ENCODE data around the gene RASAL3. TPM values are rescaled to one million over a fixed set of nuclear protein-coding genes. Genes with fewer than 3 reads are reported as not detected.
"Not testable (repeated sequence)": the region's sequence is repeated elsewhere in the genome, so short reads cannot be mapped to it uniquely, and the experiment has no call there.

The RASAL3 gene
- total RNA-seq, 2 donors from 2014 or later = 2.3 to 3.7 TPM

DNA sequence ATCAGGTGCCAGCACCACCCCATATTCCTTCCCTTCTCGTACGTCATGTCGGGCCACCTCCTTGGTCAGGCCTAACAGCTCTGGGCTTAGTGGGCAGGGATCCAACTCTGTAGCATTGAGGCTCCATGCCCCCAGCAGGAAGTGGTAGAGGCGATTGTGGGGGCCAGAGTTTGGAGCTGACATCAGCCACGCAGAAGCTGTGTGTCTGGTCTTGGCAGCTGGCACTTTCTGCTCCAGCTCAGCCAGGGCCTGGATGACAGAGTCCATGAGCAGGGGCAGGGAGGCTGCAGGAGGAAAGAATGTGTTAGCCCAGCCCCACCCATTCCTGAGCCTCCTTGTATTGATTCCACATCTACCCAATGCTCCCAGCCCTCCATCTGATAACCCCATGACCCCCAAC lies 12.0 kb upstream of the RASAL3 start:
- intact Hi-C loops (cut with DNase I) = no loop called here
- DNase-seq (ENCODE audit: low spot score) = no peak

DNA sequence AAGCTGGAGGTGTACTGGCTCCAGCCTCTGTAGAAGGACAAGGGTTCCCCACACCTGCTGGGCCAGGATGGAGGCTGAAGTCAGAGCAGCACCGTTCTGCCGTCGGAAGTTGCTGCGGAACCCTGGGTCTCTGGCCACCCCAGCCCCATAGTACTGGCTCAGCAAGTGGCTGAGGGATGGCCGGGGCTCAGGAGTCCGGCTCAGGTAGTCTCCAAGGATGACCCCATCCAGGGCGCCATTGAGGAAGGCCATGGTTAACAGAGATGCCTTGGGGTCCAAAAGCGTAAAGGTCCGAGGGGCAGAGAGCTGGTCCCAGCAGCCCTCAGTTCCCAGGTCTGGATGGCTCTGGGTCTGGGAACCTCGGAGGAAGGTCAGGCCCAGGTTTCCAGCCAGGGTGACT lies 11.3 kb upstream of the RASAL3 start:
- no peak for DNase-seq (ENCODE audit: low spot score)
- intact Hi-C loops (cut with DNase I) = no loop called here

DNA sequence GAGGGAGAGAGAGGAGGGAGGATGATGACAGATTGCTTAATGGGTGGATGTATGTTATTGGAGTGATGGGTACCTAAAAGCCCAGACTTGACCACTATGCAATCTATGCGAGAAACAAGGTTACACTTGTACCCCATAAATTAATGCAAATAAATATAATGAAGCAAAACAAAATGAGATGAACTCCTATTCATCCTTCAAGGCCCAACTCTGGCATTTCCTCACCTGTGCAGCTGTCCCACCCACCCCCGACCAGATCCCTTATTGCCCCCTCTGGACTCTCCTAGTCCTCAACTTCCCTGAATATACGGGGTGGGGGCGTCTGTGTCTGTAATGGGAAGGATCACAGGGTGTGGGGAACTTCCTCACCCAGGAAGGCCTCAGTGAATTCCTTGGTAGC lies 10.8 kb upstream of the RASAL3 start:
- no peak for DNase-seq (ENCODE audit: low spot score)
- intact Hi-C loops (cut with DNase I) = no loop called here

DNA sequence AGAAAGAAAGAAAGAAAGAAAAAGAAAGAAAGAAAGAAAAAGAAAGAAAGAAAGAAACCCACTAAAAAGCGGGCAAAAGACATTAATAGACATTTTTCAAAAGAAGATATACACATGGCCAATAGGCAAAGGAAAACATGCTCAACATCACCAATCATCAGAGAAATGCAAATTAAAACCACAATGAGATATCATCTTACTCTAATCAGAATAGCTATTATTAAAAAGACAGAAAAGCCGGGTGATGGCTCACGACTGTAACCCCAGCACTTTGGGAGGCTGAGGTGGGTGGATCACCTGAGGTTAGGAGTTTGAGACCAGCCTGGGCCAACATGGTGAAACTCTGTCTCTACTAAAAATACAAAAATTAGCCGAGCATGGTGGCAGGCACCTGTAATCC lies 9.5 kb upstream of the RASAL3 start:
- DNase-seq (ENCODE audit: low spot score); intact Hi-C loops (cut with DNase I): not testable (repeated sequence)

DNA sequence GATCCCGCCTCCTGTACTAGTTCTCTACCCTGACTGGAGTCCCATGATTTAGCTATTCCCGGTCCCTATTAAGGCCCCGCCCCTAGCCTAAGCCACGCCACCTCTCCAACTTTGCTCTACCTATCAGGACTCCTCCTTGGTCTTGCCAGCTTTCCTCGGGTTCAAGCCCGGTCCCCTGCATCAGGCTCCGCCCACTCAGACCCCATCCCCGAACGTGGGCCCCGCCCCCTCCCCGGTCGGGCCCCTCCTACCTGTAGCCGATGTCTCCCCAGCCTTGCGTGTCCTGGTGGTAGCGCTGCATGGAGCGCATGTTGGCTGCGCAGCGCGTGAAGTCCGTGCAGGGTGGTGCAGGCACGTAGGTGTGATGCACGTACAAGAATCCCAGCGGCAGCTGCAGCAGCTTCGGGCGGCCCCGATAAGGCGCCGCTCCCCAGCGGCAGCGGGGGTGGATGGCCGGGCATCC lies 7.3 kb upstream of the RASAL3 start:
- intact Hi-C loops (cut with DNase I) = no loop called here
- DNase-seq (ENCODE audit: low spot score) = no peak

DNA sequence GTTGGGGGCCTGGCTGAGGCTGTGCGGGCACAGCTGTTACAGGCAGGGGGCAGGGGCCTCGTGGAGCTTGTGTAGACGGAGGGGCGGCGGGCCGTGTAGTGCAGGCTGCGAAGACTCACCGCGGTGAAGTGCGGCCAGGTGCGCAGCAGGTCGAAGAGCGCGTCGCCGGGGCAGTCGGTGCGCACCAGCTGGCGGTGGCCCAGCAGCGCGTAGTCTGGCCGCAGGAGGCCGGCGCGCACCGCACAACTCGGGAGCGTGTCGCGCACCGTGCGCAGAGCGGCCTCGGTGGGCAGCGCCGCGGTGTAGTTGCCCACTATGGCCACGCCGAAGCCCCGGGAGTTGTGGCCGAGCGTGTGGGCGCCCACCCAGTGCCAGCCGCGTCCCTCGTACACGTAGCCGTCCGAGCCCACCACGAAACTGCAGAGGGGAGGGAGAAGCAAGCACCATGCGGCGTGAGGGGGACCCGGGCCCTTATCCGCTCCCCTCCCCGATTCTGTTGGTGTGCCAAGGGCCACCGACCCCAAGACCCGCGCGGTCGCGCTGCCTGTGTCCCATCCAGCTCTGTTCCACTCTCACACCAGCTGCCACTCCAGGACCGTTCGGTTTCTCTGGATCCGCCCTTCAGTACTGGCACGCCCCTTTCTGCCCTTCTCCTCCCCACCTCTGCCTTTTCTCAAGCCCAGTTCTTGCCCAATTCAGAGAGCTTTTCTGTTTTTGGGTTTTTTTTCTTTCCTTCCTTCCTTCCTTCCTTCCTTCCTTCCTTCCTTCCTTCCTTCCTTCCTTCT lies 5.4 kb upstream of the RASAL3 start:
- intact Hi-C loops (cut with DNase I) = loop anchor here in 1 of 2 donors (10.0 kb wide), 1 partner anchor 85 kb away; no protein-coding TSS in a partner anchor
- no peak for DNase-seq (ENCODE audit: low spot score)

DNA sequence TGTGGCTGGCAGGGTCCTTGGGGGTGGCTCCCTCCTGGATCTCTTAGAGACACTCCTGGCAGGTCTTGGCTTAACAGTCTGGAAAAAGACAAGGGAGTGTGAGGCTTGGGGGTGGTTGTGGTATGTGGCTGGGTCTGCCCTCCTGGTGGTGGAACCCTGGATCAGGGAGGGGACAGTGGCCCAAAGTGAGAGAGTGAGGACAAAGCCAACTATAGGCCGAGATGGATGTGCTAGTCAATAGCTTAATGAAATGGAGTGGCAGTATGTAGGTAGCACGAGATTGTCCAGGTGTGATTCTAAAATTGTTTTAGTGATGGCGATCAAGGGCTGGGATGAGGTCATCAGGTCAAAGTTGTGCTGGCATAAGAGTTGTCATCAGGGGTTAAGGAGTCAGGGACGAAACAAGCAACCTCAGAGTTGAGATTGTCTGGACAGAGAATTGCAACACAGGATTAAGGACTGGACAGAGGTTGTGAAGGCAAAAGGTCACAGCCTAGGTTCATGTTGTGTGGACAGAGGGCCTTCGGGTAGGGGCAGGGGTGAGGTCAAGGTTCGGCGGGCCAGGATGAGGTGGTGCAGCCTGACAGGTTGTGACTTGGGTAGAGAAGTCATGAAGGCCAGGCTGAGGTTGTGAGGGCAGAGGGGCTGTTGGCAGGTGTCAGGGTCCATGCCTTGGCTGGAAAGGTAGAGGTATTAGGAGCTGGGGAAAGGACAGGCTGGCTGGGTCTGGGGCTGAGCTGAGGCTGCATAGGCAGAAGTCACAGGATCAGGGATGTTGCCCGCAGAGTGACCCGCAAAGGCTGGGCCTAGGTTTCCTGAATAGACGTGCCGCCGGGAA lies 4.5 kb upstream of the RASAL3 start:
- DNase-seq (ENCODE audit: low spot score) = no peak
- intact Hi-C loops (cut with DNase I) = loop anchor here in 1 of 2 donors (10.0 kb wide), 1 partner anchor 86 kb away; no protein-coding TSS in a partner anchor

DNA sequence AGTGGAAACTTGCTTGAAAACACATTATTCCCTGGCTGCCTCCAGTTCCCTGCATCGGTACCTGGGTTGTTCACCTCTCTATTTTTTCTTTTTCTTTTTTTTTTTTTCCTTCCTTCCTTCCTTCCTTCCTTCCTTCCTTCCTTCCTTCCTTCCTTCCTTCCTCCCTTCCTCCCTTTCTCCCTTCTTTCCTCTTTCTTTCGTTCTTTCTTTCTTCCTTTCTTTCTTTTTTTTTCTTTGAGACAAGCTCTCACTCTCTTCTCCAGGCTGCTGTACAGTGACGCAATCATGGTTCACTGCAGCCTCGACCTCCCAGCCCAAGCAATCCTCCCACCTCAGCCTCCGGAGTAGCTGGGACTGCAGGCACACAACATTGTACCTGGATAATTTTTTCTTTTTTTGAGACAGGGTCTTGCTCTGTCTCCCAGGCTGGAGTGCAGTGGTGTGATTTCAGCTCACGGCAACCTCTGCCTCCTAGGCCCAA lies 3.4 kb upstream of the RASAL3 start:
- no peak for DNase-seq (ENCODE audit: low spot score)
- intact Hi-C loops (cut with DNase I) = loop anchor here in 1 of 2 donors (10.0 kb wide), 1 partner anchor 87 kb away; no protein-coding TSS in a partner anchor

DNA sequence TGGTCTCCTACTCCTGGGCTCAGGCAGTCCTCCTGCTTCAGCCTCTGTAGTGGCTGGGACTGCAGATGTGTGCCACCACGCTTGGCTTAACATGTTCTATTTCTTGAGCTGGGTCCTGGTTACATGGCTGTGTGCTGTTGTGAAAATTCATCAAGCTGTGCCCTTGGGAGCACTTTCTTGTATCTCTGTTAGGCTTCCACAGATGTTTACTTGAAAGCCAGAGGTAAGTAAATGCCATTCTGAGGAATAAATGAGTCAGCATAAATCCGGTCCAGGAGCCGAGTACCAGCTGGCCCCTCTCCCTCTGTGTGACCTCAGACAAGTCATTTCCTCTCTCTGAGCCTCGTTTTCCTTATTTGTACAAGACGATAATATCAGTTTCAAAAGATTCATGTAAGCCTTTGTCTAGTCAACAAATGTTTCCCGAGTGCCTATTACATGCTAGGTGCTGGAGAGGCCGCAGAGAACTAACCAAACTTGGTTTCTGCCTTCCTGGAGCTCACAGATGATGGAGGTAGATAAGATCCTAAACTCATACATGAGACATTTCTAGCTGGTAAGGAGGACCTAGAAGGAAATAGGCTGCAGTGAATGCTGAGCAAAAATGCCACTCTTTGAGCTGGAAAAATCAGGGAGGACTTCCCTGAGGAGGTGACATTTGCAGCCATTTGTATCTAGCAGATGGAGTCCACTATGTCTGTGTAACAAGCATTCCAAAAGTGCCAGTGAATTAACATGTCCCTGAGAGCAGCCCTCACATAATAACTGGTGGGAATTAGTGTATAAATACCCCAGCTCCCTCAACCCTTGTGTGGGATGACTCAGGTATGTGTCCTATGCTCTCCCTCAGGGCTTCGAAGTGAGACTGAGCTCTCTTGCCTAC lies 2.7 kb upstream of the RASAL3 start:
- intact Hi-C loops (cut with DNase I) = loop anchor here in 1 of 2 donors (10.0 kb wide), 1 partner anchor 88 kb away; no protein-coding TSS in a partner anchor

DNA sequence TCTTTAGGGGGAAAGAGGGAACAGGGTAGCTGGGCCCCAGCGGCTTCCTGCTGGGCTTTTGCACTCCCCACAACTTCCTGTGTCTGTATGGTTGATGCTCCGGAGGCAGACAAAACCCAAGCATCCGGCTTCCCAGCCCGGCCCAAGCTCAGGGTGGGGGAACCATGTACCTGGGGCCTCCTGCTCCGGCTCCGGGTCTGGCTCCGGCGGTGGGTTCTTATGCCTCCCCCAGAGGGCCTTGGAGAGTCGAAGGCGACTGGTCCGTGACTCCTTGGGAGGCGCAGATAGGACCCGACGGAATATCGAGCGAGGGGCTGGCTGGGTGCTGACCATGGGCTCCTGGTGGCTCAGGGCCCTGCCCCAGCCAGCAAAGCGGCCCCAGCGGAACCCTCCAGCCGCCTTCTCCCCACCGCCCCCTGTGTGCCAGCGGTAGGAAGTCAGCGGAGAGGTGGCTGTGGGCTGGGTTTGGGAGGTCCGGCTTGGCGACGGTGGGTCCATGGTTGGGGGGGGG lies 428 bp downstream of the RASAL3 start:
- intact Hi-C loops (cut with DNase I) = loop anchor here in 1 of 2 donors (5.0 to 10.0 kb wide), 2 partner anchors 91 to 362 kb away; no protein-coding TSS in a partner anchor
- DNase-seq (ENCODE audit: low spot score) = no peak

More for the DNA sequence above, 2.7 kb upstream of the RASAL3 start:
- DNase-seq (ENCODE audit: low spot score) = no peak

DNA sequence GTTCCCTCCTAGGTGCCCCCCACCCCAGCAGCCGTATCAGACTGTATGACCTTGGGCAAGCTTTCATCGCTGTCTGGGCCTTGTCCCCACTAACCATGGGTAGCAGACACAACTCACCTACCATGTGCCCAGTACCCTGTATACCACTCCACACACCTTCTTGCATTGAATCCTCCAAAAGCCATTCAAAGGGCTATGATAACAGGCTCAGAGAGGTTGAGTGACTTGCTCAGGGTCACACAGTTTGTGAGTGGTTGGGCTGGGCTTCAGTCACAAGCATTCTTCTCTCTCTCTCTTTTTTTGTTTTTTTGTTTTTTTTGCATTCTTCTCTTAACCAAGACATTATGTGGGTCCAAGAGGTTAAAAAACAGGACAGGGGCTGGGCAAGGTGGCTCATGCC lies 2.6 kb downstream of the RASAL3 start:
- intact Hi-C loops (cut with DNase I) = loop anchor here in 1 of 2 donors (5.0 to 10.0 kb wide), 2 partner anchors 93 to 359 kb away; no protein-coding TSS in a partner anchor
- DNase-seq (ENCODE audit: low spot score) = no peak

DNA sequence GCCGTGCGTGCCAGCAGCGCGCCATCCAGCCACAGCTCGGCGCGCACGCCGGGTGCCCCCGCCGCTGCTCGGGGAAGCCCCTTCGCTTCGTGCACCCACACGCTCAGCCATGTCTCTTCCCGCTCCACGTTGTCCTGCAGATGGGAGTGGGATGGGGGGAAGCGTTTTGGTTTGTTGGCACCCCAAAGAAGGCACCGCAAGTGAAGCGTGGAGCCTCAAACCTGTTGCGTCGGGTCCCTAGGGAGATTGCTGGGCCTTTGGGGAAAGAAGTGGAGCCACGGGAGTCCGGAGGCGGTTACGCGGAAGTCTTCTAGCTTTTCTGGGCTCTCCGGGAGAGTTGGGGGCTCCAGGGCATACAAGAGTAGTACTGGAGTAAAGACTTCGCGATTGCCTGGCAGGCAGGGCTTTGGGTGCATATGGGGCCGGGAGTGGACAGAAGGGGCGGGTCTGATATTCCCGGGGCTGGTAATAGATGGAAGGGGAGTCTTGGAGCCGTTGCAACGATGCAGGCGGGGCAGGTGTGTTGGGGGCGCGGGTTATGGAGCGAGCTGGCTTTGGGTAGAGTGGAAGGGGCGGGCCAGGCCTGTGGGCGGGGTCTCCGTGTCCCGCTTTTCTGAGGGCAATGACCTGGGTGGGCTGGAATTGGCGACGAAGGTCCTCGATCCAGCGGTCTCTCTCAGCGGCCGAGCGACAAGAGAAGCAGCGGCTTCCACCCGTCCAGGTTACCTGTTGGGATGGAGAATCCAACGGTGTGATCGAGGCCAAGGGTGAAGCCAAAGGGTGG lies 6.5 kb downstream of the RASAL3 start:
- no peak for DNase-seq (ENCODE audit: low spot score)
- intact Hi-C loops (cut with DNase I) = no loop called here

DNA sequence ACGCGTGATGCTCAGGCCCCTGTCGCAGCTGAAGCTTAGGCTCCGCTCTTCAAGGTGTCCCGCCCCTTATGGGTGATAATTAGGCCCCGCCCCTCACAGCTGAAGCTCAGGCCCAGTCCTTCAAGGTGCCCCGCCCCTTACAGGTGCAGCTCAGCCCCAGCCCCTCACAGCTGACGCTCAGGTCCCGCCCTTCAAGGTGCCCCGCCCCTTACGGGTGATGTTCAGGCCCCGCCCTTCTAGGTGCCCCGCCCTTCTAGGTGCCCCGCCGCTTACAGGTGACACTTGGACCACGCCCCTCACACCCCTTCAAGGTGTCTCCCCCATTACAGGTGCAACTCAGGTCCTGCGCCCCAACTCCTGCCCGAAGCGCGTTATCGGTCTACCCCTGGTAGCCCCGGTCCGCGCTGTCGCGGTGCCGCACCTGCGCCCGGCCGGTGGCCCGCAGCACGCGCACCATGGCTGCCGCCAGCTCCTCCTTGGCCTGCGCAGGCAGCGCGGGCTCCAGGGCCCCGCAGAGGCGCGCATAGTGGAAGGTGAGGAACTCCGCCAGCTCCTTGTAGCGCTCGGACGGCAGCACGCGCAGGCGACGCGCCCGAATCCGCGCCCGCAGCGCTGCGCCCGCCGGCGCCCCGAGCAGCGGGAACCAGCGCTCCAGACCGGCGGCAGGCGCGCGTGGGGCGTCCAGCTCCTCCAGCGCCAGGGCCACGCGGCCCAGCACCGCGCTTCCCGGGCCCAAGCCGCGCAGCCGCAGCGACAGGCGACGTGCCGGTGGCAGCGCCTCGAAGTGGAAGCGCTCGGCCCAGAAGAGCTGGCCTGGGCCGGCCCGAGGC lies 7.3 kb downstream of the RASAL3 start:
- intact Hi-C loops (cut with DNase I) = no loop called here
- DNase-seq (ENCODE audit: low spot score) = no peak

DNA sequence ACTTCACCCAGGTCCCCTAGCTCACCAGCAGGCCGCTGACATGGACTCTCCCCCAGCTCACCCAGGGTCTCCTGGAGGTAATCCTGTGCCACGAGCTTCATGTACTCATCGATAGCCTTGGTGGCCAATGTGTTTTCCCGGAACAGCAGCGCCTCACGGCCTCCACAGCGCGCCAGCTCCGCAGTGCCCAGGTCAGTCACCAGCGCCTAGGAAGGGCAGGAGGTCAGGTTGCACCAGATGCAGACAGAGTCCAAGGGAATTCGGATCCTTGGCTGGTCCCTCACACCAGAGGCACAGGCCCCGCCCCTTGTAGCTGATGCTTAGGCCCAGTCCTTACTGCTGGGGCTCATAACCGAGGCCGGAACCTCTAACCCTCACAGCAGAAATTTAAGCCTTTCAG lies 7.9 kb downstream of the RASAL3 start:
- intact Hi-C loops (cut with DNase I) = no loop called here
- DNase-seq (ENCODE audit: low spot score) = no peak

DNA sequence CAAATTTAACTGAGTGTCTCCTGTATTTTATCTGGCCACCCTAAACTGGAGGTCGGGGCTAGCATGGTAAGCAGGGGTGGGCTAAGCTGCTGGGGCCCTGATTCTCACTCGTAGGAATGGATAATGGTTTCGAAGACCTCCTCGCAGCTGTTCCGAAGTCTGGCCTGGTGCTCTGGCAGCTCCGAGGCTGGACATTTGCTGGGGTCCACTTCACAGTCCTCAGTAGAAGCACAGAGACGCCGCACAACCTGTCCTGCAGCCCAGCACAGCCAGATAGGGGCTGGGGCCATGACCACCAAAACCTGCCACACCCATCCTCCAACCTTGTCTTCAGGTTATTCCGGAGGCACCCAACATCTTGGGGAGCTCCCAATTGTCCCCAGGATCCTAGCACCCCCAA lies 8.3 kb downstream of the RASAL3 start:
- DNase-seq (ENCODE audit: low spot score) = peak; percentile 51
- intact Hi-C loops (cut with DNase I) = no loop called here

DNA sequence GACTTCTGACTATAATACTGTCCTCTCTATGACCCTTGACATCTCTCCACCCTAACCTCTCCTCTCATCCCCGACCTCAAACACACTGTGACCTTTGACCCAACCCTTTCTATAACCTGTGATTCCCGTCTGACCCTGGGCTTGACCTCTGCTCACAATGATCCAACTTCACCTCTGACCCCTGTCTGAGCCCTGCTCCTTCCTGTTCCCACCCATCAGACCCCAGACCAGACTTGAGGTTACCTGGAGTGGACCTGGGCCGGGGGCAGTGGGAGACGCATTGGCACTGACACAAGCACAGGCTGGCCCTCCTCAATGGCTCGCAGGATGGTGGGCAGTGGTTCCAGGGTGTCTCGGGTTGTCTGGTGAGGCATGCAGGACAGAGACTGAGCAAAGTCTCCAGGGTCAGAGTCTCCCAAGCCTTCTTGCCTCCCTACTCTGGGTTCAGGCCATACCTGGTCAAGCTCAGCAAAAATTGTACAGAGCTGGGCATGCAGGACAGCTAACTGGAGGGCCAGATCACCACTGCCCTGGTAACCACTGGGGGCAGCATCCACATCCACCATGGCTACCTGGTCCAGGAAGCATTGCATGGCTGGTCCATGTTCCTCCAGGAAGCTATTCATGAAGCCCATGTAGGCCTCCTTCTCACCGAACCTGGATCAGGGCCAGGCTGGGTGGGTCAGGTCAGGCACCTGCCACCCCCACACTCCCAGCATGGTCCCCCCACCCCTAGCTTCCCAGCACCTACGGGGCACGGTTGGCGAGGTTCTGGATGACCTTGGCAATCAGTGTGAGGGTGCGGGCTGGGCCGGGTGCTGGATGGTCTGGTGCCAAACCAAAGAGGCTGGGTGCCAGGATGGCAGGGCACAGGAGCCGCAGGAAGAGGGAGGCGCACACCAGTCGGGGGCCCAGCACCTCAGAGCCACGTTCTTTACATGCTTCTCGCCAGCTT lies 10.2 kb downstream of the RASAL3 start:
- intact Hi-C loops (cut with DNase I) = no loop called here
- peak; percentile 68 for DNase-seq (ENCODE audit: low spot score)

All from posterior vena cava (tissue), 2 donors.